Measurements from ENCODE around the gene PLAGL2. TPM values are rescaled to one million over a fixed set of nuclear protein-coding genes. Genes with fewer than 3 reads are reported as not detected.
A peak's percentile ranks its signal among the peaks of the same experiment; 100 is the strongest.
"Not testable (repeated sequence)": the region's sequence is repeated elsewhere in the genome, so short reads cannot be mapped to it uniquely, and the experiment has no call there.

Gene PLAGL2
- total RNA-seq, 1 donor from 2014 or later = 11.9 TPM

DNA sequence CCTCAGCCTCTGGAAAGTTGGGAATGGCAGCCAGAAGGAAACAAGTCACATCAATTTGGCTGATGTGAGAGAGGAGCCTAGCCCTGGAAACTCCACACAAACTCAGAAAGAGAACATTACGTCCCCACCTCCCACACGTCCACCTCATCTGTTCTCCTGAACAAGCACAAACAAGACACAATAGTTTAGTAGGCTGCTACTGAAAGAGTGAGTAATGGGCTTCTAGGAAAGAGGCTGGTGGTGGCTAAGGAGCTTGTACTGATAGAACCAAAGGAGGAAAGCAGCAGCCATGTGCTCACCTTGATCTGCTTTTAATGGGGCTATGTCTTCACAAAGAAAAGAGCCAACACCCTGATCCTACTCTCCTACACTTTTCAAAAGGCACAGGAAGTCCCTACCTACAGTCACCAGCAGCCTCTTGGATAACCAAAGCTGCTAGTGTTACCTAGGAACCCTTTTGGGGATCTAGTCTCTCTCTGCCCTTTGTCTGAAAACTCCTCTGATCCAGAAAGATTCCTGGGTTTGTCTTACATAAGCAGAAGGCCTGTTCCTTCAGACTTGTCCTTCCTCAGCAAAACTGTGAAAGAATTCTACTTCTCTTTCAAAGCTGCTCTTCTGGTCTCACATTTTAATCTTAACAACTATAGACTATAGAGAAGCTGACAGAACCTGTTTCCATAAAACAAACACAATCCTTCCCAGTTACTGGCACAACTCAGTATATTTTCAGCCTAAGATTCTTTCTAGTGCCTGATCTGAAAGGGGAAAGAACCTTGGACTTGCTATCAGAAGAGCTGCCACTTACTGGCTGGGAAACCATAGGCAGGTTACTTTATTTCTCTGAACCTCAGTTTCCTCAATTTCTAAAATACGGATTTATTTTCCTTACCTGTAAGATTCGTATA, 3.1 kb downstream of the PLAGL2 start:
- no peak for DNase-seq (ENCODE audit: low spot score)

DNA sequence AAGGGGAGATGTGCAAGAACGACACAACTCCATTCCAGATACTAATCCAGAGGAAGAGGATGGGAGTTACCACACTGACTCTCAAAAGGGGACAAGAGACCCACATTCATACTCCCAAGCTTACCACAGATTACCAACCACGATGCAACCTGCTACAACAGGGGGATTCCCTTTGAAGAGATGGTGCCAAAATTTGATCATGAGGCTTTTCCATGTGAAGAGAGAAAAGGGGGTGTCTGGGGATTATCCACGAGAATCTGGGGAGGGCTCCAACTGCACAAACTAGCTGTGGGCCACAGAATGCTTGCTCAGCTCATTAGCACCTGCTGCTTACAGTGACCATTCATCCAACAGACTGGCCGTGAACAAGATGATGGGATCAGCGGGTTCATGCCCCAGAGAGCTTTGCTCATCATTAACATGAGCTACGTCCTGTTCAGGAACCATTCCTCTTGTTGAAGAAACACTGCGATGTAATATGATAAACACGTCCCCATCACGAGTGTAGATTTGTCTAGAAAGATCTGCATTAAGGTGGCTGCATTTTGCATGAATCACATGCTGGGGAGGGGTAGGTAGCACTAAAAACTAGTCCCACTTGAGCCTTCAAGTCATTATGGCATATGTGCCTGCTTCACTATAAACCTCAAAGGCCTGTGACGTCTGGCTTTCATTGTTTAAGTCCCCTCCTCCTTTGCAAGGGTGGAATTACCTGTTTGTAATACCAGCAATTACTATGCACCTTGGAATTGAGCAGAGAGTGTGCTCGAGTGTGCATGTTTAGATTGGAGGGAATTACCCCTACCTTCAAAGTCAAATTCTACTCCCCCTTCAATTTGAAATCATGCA, 4.0 kb downstream of the PLAGL2 start:
- DNase-seq (ENCODE audit: low spot score) = no peak

DNA sequence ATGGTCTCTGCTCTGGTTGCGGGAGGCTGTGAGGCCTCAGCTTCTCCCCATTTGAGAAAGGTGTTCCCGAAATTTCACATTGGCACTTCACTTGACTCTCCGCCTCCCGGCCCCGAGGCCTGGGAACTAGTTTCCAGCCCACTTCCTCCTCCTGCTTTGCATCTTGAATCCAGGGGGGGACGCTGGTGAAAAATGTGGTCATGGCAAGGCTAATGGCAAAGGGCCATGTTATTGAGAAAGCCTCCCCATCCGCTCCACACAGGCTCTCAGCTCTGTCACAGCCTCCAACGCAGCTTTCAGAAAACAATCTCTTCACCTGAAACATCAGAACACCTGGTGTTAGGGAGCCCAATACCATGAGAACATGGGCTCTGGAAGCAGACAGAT, 5.6 kb downstream of the PLAGL2 start:
- DNase-seq (ENCODE audit: low spot score) = no peak

DNA sequence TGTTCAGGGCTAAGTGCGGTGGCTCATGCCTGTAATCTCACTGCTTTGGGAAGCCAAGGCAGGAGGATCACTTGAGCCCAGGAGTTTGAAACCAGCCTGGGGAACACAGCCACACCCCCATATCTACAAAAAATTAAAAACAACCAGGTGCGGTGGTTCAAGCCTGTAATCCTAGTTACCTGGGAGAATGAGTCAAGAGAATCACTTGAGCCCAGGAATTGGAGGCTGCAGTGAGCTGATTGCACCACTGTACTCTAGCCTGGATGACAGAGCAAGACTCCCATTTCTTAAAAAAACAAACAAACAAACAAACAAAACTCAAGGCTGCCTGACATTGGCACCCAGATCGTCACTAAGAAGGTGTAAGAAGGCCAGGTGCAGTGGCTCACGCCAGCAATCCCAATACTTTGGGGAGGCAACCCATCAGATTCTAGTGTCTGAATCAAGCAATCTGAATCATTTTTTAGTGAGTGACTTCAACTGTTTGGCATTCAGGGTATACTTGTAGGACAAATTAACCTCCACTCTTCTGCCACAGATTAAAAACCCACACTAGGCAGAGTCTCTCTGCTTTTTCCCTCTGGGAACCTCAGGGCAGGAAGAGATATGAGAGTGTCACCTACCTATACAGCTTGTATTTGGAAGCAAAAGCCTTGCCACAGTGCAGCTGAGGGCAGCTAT, 6.1 kb downstream of the PLAGL2 start:
- no peak for DNase-seq (ENCODE audit: low spot score)

DNA sequence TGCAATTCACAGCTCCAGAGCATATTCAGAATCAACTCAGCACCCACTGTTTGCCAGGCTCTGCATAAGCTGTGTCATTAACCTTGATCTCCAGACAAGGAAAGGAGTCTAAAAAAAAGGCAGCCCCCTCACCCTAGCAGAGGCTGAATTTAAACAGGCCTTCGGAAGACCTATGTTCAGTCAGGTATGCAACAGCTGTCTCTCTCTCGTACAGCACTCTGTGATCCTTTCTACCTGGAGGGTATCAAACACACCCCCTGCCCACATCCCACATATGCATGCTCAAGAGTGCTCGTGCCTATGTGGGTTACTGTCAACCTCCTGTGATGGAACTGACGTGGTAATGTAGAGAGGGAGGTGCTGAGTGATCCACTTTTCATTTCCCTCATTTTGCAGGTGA, 8.5 kb downstream of the PLAGL2 start:
- no peak for DNase-seq (ENCODE audit: low spot score)

DNA sequence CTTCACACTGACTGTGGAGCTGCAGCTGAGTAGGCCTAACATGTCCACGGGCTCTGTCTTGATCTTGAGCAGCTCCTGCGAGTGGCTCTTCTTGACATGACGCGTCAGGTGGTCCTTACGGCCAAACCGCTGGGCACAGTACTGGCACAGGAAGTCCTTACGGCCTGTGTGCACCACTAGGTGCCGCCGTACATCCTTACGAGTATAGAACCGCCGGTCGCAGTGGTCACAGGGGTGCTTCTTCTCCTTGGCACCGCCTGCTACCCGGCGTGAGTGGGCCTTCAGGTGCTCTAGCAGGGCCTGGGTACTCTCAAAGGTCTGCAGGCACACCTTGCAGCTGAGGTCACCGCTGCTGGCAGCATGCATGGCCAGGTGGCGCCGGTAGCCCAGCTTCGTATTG, 10.4 kb downstream of the PLAGL2 start:
- not testable (repeated sequence) for DNase-seq (ENCODE audit: low spot score)

DNA sequence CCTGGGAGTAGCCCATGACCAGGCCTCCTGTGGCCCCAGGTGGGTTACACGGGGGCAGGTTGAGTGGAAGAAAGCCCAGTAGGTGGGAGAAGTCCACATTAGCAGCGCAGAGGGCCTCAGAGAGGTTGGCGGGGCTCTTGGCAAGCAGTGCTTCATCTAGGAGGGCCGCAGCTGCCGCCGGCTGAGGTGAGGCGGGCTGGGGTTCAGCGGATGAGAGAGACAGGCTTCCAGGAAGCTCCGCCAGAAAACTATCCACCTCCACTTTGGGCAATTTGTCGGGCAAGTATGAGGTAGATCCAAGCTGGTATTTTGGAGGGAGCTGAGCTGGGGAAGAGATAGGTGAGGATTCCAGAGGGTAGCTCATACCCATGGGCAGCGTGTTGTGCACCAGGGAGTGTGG, 10.9 kb downstream of the PLAGL2 start:
- not testable (repeated sequence) for DNase-seq (ENCODE audit: low spot score)

DNA sequence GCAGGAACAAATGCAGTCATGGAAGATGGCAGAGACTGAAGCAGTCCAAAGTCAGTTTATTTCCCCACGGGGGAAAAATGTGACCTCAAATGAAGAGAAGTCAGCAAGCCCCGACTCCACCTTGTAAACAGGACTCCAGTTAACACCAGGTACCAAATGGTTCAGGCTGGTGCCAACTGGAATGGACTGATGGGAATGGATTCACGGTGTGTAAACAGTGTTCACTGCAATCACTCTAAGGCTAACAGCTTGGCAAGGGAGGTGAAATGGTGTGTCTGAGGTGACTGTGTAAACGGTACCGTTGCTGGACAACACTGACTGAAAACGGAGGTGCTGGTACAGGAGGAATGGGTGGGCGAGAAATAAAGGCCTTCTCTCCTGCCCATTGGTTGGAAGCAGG, 12.0 kb downstream of the PLAGL2 start:
- peak; percentile 45 for DNase-seq (ENCODE audit: low spot score)

DNA sequence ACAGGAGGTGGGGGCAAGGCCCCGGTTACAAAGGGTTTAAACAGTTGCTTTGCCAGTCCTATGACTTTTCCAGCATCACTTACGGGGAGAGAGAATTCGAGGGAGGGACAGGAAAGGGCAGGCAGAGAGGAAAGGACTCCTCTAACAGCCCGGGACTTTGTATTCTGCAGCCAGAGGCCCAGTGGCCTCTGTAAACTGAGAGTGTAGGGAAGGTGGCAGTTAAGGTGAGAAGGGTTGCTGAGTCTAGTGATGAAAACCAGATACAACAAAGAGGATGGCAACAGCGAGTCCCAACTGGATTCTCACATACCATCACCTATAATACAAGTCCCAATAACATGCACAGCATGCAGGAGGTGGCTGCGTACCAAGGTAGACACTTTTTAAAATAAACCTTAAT, 13.5 kb downstream of the PLAGL2 start:
- DNase-seq (ENCODE audit: low spot score) = no peak

DNA sequence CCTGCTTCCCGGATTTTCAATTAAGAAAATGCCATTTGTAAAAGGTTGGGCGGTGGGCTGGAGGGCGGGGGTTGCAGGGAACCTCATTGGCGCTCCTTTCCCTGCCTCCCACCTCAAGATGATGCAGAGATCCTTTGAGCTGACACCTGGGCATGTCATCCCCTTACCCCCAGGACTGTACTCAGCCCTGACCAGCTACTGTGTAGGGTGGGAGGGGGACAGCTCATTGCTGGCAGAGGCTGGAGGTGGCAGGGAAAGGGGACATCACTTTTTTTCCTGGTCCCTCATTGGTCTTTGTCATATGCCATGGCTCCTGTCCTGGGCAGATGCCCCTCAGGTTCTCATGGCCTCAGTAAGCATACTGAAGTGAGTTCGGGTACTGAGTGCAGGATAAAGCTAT, 14.2 kb downstream of the PLAGL2 start:
- DNase-seq (ENCODE audit: low spot score) = not testable (repeated sequence)

DNA sequence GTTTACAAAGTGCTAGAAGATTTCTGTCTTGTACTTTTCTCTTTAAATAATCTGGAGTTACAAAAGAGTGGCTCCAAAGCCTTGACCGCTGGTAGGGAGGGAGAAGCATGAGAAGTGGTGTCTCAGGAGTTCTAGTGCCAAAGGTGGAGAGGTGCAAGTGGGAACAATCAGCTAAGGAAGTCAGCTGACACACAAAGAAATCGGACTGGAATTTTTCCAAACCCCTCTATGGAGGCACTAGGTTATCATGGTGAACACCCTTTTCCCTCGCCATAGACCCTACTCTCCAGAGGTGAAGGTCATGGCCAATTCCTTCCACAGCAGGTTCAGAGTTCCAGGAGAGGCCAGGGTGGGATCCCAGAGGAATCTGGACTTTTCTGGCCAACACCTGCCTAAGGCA, 14.8 kb downstream of the PLAGL2 start:
- peak; percentile 35 for DNase-seq (ENCODE audit: low spot score)

DNA sequence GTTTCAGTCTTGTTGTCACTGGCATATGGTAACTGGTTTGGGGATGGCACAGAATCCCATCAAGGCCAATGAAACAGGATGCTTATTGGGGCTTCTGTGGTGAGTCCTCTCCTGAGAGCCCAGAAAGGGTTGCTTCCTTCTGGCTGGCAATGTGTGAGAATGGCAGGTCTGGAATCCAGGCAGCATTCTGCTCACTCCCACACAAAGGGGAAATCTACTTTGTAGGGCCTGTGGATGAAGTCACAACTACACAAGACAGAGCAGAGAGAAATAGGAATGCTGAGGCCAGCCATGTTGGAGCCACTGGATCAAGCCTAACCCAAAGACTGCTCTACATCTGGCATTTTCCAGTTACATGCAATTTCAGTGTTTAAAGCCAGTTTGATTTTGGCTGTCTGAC, 15.7 kb downstream of the PLAGL2 start:
- DNase-seq (ENCODE audit: low spot score) = no peak

DNA sequence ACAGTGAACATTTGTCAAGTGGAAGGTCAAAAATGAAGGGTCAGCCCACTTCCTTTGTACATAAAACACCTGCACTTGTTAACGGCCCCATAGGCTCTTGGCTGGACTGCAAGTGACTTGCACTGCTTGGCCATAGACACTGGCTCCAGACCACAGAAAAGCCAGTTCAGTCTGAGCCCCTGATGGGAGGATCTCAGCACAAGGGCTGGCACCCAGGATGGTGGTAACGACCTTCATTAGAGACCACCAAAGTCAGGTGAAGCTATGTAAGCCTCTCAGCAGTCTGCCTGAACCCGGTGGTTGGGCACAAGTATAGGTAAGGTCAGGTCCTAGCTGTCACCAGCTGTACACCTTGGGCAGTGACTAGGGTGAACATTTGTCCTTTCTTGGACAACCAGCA, 16.1 kb downstream of the PLAGL2 start:
- no peak for DNase-seq (ENCODE audit: low spot score)

DNA sequence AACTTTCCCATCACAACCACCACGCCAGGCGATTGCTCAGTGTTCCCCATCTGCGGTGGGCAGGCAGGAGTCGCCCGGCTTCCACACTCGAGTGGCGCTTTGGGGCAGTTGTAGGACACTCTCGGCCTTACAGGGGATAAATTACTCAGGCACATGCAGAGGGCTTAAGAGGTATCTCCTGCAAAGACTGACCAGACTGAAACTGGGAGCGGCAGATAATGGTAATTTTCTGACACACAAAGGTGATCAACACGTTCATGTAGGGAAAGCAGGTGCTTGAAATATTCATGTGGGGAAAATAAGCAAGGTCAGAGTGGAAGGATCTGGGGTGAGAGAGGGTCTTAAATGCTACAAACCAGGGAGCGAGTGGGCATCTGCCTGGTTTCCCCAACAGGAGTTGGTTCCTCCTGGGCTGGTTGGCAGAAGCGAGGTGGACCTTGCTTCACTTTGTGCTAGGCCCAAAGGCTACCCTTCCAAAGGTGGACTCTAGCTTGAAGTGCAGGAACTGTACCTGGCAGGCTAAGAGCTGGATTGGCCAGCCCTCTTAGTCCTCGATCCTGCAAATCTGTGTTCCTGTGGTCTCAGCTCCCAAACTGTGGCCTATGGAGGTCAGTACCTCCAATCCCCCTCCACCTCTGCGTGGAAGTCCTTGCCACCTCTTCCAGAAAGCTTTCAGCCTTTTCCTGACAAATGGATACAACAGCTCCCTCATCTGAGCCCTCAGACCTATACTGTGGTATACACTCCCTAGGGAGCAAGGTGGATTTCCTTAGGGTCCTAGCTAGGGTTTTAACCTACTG, 16.7 kb downstream of the PLAGL2 start:
- DNase-seq (ENCODE audit: low spot score) = no peak

DNA sequence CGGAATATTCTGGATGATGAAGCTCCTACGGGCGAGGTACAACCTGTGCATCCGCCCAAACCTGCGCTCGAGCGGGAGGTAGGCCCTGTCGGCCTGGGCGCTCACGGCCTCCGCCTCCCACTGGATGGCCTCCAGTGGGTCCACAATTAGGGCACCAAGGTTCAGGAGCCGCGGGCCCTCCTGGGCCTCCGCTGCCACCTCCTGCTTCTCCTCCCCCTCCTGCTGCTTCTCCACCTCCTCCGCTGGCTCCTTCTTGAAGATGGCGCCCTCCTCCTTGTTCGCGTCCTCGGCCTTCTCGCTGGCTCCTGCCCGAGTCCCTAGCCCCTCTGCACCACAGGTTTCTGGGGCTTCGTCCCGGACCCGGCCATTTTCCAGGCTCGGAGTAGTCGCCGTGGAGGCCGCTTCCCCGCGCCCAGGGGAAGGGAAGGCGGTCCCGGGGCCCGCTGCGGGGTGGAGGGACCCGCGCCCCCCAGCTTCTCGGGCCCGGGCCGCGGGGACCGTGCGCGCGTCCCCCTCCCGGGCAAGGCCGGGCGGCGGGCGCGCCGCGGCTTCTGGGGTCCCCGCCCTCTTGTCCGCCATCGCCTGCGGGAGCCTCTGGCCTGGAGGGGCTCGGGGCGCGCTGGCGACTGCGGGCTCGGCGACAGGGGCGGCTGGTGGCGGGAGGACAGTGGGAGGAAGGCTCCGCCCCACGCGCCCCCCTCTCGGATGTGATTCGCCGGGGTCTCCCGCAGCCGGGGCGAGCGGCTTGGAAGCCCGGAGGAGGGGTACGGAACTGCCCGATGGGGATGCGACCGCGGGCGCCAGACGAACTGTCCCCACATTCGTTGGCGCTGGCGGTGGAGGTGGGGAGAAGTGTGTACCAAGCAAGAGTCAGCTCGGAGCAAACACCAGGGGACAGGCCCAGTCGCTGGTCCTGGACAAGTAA, 17.6 kb downstream of the PLAGL2 start:
- DNase-seq (ENCODE audit: low spot score) = no peak

DNA sequence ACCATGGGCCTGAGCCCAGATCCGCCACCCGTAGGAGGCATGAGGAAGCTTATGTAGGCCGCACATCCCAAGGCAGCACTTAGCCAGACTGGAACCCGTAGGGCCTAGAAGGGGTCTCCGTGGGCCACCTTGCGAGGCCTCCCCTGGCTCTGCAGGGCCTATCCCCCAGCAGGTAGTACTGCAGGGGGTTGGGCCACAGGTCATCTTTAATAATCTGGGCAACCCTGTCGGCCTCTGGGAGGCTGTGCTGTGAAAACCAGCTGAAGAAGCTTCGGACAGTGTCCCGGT, 18.5 kb downstream of the PLAGL2 start:
- no peak for DNase-seq (ENCODE audit: low spot score)

DNA sequence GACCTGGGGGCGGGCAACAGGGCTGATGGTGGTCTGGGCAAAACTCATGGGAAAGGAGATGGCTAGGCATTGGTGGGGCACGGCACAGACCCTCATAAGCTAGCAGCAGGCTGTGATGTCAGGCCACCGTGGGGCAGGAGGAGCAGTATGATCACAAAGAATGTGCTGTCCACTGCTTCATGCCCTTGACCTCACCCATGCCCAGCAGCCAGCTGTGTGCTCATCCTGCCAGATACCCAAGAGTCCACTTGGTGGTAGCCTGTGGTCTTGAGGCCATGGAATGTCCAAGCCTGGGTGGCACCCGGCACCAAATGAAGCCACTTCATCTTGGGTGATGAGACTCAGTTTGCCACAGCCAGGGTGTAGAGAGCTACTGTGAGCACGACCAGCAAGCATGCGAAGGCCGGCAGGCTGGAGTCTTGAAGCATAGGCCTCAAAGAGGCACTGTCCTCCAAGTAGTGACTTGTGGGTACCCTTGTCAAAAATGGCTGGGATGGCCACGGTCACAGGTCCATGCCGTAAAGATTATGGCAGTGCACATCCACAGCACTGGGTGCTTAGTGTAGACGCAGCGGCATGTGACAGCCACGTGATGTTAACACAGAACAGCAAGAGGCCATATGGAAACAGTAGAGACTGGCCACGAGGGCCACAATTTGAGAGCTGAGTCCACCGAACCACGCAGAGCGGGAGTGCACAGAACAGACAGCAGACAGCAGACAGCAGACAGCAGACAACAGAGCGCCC, 19.0 kb downstream of the PLAGL2 start:
- DNase-seq (ENCODE audit: low spot score) = no peak

DNA sequence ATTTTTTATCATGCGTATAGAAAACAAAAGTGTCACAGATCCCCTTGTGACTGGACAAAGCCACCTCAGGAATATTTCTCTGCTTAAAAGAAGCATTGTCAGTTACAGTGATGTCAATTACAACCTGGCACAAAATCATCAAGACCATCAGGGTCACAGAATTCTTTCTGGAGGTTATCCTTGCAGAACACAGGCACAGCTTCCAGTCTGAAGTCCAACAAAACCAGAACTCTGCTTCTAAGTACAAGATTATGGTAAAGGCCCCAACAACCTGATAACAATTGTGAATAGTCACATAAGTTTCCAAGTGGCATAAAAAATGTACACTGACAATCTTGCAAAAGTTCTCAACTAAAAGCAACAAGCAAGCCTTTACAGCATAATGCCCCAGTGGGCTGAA, 21.0 kb downstream of the PLAGL2 start:
- DNase-seq (ENCODE audit: low spot score) = no peak

DNA sequence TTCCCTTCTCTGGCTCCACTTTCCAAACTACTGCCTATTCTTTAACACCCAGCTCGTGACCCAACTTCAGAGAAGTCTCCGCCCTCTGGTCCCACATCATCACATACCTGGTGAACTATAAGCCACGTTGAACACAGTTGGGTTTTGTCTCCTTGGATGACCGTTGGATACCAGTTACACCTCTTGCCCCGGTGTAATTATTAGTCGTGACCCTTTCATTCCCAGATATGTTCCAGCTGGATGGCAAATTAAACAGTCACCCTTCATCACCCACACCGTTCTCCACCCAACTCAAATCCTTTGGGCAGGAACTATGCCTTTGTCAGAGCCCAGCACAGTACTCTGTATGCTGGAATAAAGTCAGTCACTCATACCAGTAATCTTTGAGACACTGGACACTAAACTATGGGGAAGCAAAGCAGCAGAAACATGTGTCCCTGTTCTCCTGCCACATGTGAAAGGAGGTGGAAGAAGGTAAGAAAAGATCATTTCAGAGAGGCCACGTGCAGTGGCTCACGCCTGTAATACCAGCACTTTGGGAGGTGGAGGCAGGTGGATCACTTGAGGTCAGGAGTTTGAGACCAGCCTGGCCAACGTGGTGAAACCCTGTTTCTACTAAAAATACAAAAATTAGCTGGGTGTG, 22.5 kb downstream of the PLAGL2 start:
- no peak for DNase-seq (ENCODE audit: low spot score)
